ENCODE results near the gene CANT1.
"Not testable (repeated sequence)": the region's sequence is repeated elsewhere in the genome, so short reads cannot be mapped to it uniquely, and the experiment has no call there.

The CANT1 gene

DNA sequence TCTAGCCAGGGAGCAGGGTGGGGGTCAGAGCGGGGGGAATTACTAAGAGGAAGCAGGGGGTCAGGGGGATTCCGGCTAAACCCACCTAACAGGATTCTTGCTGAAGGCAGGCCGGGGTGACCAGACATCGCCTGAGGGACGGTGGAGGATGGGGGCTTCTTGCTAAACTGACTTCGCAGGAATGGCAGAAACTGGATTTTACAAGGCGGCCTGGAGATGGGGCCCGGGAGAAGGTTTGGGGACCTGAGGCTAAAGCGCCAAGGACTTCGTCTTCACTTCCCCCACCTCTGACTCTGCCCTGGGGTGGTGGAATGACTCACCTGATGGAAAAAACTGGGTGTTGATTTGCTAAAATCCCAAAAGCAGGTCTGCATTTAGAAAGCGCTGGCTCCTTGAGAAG lies 53.3 kb downstream of the CANT1 start:
- no peak for DNase-seq

DNA sequence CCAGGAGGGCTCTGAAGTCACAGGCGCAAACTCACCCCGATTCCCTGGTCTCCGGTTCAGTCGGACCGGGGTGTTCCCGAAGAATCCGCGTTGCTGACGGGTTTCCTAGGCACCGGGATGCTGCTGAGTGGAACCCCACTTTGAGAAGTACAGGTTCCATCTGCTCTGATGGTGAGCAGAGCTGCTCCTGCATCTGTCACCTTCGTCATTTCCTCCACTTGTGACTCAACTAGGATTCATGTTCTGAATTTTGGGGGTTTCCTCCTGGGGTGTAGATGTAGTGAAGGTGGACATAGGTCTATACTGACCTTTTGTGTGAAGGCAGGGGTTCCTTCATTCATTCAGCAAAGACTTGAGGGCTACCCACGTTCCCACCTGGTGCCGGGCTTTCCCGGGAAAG lies 54.9 kb downstream of the CANT1 start:
- DNase-seq, result no peak

DNA sequence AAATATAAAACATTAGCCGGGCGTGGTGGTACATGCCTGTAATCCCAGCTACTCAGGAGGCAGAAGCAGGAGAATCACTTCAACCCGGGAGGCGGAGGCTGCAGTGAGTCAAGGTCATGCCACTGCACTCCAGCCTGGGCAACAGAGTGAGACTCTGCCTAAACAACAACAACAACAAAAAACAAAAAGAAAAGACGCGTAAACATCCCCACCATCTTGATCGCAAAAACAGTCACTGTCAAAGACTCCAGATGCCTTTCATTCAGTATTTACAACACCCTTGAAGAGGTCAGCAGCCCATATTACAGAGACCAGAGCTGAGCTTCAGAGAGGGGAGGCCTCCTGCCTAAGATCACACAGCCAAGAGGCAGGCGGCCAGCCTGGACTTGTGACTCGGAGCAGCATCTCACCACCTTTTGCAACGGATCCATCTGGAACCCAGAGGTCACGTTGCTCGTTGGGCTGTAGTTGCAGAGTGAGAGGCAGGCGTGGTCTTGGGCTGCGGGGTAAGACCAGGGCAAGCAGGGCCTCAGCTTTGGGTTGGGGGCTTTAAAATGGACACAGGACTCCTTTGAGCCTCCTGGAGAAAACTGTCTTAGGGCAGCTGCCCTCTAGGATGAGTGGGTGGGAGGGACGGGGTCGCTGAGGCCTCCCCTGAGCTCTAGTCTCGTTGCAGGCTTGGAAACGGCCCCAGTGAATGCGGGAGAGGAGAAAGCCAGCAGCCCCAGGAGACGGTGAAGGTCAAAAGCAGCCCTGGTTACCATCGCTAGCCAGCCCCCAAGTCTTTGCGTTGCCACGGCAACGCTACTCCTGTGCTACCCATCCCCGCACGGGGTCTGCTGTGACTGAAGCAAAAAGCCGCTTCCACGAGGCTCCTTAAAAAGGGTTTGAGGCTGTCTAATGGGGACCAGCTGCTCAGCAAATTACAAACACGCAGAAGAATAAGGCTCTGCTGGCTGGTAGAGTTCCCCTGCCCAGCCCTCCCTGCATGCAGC lies 55.9 kb downstream of the CANT1 start:
- no peak for DNase-seq

DNA sequence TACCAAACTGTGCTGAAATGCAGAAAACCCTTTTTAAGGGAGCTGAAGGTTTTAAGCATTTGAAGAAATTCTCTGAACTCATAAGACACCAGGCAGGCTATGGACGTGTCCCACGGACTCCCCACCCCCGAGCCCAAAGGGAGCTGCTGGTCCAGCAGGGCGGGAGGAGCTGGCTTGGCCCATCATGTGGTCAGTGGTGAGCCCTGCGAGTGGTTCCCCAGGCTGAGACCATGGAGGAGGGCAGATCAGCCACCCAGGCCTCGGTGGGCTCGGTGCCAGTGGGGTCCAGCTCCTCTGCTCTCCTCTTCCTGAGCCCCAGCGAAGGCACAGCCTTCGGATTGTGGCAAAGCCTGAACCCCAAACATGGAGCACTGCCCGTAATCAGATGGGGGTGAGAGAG lies 56.9 kb downstream of the CANT1 start:
- DNase-seq, result no peak

DNA sequence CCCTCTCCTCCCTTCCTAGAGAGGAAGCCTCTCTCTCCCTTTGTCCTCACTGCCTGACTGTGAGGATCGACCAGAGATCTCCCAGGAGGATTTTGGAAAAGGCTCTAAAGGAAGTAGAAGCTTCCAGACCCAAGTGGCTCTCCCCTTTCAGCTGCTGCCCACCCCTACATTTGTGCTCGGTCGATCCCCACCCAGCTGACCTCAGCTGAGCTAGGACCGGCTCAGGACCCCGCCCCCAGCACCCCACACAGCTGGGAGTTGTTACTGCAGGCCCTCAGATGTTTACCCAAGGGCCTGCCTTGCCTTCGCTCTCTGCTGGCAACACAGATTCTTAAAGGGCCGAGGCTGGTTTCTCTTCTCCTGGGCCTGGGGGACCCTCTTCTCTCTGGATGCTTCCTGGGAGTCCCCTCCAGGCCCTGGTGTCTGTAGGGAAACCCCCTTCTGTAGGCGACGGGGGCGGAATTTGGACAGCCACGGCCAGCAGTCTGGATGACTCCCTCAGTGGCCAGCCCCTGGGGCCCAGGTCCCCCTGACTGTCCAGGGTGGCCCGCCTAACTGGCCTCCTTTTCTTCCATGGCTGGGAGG lies 57.5 kb downstream of the CANT1 start:
- no peak for DNase-seq

DNA sequence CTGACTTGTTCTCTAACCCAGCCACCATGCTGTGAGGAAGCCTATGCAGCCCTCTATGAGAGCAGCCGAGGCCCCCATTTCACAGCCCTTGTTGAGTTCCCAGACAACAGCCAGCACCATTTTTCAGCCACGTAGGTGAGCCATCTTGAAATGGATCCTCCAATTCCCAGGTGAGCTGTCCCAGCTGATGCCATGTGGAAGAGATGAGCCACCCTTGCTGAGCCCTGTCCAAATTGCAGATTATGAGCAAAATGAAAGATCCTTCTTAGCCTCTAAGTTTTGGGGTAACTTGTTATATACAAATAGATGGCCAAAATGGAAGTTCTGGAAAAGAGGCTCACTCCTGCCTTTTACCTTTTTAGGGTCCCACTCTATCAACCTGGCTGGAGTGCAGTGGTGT lies 58.7 kb downstream of the CANT1 start:
- DNase-seq, result no peak

DNA sequence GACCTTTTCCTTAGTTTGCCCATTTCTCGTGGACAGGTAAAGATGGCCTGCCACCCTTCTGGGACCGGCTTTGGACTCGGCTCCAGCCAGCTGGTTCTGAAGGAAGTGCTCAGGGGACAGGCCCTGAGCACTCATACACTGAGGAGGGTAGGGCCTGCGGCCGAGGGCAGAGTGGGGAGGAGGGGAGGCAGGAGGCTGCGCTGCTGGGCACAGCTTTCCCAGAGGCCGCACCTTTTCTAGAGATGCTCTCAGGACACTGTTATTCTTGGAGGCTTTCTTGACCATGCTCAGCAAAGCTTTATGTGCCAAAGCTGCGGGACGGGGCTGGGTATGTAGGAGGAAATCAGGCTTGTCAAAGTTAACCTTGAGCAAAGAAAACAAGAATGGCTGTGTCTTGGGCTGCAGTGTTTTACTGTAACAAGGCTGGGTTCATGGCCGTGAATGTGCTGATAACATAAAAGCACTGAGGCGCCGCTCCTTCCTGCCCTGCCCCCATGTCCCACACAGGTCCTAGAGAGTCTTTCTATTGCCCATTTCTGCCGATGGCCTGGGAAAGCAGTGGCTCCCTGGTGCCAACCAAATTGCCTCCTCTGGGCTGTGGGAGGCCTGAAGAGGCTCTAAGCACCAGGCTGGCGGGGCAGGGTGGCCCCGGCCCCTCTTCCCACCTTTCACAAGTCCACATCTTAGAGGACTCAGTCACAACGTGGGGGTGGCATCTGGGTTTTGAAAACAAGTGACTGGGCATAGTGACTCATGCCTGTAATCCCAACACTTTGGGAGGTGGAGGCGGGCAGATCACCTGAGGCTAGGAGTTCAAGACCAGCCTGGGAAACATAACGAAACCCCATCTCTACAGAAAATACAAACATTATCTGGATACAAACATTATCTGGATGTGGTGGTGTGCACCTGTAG lies 62.1 kb downstream of the CANT1 start:
- no peak for DNase-seq

DNA sequence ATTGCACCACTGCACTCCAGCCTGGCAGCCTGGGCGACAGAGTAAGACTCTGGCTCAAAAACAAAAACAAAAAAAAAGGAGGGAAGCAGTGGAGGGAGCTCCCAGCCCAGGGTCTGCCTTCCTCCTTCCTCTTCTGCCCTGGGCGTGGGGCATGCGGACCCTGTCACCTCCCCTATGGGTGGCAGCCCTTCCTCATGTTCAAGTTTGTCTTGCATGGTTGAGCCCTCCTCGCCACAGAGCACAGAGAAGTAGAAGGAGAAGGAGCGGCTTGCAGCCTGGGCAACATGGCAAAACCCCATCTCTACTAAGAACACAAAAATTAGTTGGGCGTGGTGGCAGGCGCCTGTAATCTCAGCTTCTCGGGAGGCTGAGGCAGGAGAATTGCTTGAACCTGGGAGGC lies 62.9 kb downstream of the CANT1 start:
- no peak for DNase-seq

DNA sequence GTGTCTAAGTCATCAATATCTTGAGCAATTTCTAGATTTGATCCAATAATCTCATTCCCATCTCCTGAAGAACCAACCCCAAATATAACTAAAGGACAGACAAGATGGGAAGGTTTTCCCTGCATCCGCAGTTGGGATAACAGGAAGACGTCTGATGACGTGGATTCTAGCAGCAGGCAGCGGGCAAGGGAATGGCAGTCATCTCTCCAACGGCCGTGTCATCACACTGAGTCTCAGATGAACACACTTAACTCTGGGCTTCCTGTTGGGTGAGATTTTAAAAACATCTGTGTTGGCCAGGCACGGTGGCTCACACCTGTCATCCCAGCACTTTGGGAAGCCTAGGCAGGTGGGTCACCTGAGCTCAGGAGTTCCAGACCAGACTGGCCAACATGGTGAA lies 63.4 kb downstream of the CANT1 start:
- DNase-seq, result no peak

DNA sequence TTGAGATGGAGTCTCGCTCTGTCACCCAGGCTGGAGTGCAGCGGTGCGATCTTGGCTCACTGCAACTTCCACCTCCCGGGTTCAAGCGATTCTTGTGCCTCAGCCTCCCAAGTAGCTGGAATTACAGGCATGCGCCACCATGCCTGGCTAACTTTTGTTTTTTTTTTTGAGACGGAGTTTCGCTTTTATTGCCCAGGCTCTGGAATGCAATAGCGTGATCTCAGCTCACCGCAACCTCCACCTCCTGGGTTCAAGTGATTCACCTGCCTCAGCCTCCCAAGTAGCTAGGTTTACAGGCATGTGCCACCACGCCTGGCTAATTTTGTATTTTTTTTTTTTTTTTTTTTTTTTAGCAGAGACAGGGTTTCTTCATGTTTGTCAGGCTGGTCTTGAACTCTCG lies 64.1 kb downstream of the CANT1 start:
- not testable (repeated sequence) for DNase-seq

DNA sequence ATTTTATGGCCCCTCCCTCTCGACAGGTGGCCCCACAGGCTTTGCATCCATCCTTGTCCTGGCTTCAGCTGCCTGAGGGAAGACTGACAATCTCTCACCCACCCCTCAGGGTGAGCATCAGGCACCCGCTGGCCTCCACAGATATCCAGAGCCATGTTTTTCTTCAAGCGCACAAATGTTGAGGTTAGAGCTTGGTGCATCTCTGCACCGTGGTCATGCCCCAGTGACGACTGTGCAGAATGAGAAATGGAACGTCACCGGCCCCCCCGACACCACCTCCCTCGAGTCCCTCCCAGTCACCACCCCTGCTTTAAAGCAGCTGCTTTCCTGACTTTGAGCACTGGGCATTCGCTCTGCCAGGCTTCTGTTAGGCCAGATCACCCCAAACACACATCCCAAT lies 64.6 kb downstream of the CANT1 start:
- DNase-seq, result no peak

DNA sequence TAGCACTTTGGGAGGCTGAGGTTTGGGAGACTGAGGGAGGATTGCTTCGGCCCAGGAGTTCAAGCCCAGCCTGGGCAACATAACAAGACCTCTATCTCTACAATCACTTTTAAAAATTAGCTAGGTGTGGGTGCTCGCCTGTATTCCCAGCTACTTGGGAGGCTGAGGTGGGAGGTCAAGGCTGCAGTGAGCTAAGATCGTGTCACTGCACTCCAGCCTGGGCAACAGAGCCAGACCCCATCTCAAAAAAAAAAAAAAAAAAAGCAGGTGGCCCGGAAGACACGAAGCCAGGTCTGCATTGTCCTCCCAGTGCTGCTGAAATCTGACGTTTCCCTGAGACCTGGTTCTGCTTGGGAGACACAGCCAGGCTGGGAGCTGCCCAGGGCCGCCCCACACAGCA lies 65.5 kb downstream of the CANT1 start:
- DNase-seq, result no peak
